GM19455 (cell line): ENCODE data around the gene KCTD18.

Experiments used
- ATAC-seq: cut with Tn5 transposase; IDR thresholded peaks from one replicate; pipeline ENCODE4 v1.9.1; 2021; ENCODE audit not compliant: unreplicated experiment

KCTD18 gene

GRCh38 chr2:200509612-200510433 is at the start of gene KCTD18:
Gene KCTD18 (minus strand): TSS chr2:200510068. CDS start chr2:200507016, 3,052 bp downstream.
- peak; percentile 99 for ATAC-seq

- ATAC-seq = no peak
Measured at GRCh38 chr2:200540793-200541192, 30.9 kb upstream of the KCTD18 start.

GRCh38 chr2:200538139-200538538 is 28.3 kb upstream of the KCTD18 start:
- no peak for ATAC-seq

- ATAC-seq = no peak
Measured at GRCh38 chr2:200534572-200534971, 24.7 kb upstream of the KCTD18 start.

DNA sequence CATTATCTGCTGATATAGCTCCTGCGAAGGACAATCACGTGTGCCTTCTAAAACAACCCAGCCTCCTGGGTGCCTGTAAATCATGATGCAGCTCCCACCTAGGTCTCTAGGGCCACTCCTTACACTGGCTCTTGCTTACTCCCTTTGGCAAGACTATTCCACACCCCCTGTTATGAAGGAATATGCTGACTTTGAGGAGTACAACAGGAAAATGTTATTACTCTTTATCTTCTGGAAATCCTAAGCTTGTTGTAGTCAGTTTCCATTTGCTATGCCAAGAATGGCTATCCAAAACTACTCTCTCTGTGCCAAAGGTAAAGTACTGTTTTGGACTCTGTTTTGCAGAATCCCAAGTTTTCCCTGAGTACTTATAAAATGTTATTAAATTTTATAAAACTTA is 23.9 kb upstream of the KCTD18 start:
- no peak for ATAC-seq

GRCh38 chr2:200528228-200528627 is 18.4 kb upstream of the KCTD18 start:
- no peak for ATAC-seq

DNA sequence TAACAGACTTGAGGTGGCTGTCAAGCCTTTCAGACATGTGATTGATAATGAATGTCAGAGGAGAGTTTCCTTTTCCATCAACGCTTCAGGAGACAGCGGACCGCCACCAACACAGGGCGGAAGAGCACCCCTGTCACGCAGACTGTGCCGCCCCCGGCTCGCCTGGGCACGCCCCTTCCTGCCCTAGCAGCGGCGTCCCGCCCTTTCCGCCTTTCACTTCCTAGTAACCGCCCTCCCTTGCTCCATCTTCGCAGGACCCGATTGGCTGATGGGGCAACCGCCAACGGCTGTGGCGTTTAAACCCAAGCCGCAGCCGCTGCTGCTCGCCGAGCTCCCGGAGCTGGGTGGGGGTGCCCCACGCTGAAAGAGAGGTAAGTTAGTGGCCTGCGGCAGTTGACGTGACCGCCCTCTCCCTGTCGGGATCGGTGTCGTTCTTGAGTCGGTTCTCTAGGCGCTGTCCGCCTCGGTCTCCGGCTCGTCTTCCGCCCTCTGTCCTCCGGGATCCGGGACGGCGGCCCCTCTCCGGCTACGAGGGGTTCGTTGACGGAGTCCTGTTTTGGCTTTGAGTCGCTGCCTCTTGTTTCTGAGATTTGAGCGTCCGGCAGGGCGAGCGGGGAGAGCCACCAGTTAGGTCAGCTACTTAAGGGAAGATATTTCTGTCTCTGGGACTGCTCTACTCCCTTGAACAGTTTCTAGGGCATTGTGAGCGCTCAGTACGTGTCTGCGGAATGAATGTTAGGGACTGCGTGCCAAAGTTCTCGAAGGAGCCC is 16.2 kb upstream of the KCTD18 start, which contains the start of gene SGO2:
Gene SGO2, plus strand, starts transcription at position 326 of the 770 bp plus-strand sequence. CDS start 6,769 bp downstream, outside the sequence.
- ATAC-seq = peak; percentile 100

- no peak for ATAC-seq
Measured at GRCh38 chr2:200525551-200525881, 15.6 kb upstream of the KCTD18 start.

DNA sequence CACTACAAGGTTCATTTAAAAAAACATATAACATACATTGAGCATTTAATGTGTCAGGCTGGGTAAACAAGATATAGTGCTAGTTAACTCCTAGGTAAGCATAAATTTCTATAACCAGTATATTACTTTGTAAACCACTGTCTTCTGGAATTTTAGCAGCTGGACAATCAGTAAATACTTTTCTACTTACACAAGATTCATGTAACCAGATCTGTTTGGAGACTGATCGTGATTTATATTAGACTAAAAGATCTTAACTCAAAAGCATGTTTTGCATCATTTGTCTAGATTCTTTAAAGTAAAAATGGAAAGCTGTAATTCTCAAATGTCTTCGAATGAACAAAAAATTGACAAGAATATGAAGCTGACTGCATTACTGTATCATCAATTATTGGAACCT is 15.2 kb upstream of the KCTD18 start:
- no peak for ATAC-seq

DNA sequence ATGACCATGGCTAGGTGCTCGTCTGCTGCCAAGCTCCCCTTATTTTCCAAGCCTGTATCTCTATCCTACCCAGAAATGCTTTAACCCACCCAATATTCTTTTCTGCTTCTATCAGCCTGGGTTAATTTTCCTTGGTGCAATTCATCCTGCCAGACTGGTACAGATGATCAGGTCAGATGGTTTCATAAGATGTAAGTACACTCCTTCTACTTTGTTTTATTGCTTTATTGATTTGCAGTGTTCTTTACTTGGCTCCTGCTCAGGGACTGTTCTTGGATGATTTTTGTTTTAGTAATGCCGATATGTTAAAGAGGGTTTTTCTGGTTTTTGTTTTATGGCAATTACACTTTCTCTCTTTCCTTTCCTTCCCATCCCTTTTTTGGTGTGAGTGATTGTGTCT is 13.7 kb upstream of the KCTD18 start:
- ATAC-seq = no peak

DNA sequence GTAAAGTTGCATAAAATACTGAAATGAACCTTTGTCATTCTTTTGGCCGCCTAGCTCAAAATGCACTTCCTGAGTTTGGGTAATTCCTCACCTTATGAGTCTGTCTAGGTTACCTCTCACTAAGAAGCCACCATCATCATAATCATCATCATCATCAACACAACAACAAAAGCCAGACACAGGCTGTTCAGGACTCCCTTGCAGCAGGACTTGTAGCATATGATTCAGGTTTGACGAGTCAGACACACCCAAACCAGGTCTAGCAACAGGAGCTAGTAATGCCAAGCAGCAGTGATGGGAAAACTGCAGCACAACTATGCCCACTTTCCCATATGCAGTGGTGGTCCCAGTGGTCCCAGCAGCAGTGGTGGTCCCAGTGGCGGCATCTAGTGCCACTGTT is 13.3 kb upstream of the KCTD18 start:
- ATAC-seq = no peak

DNA sequence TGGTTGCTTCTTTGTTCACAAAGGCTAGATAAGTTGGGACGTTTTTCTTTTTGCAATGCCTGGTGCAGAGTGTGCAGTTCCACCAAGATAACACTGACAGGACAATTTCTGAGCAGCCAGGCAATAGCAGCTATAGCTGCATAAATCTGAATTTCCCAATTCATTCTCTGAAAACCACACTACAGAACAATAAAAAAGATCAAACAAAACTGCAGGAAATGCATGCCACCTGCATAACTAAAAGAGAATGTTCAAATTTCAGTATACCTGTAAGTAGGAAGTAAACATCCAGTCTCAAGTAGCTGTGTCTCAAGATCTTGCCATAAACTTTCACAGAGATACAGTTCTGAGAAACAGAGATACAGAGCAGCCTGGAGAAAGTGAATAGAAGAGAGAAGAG is 5.3 kb upstream of the KCTD18 start:
- ATAC-seq = no peak

- no peak for ATAC-seq
Measured at GRCh38 chr2:200509235-200509611, 645 bp downstream of the KCTD18 start.

DNA sequence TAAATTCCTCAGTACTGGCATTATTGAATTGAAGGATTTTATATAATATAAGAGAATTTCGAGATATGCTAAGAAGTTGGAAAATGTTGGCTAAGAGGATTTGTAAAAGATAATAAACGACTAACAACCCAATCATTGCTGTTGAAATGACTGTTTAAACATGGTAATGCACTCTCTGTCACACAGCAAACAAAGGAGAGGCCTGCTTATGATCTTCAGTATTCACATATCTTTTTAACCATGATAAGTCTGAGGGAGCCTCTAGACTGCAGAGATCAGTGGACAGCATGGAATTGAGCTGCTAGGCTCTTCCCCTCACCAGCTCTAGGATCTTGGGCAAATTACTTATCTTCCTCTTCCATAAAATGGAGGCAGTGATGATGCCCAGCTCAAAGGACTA is 2.7 kb downstream of the KCTD18 start:
- ATAC-seq = no peak

GRCh38 chr2:200506679-200507078 is 3.2 kb downstream of the KCTD18 start:
- ATAC-seq = no peak

- ATAC-seq = no peak
Measured at GRCh38 chr2:200502196-200502595, 7.7 kb downstream of the KCTD18 start.

- no peak for ATAC-seq
Measured at GRCh38 chr2:200498402-200499162, 11.3 kb downstream of the KCTD18 start.

DNA sequence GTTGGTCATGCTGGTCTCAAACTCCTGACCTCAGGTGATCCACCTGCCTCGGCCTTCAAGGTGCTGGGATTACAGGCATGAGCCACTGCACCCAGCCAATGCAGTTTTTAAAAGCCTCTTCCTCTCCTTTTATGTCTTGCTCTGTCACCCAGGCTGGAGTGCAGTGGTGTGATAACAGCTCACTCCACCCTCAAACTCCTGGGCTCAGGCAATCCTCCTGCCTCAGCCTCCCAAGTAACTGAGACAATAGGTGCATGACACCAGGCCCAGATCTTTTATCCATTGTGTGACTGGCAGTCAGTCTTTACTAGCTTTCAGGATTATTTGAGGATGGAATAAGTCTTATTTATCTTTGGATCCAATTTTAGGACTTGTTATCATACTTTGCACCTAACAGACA is 13.2 kb downstream of the KCTD18 start:
- ATAC-seq = no peak

DNA sequence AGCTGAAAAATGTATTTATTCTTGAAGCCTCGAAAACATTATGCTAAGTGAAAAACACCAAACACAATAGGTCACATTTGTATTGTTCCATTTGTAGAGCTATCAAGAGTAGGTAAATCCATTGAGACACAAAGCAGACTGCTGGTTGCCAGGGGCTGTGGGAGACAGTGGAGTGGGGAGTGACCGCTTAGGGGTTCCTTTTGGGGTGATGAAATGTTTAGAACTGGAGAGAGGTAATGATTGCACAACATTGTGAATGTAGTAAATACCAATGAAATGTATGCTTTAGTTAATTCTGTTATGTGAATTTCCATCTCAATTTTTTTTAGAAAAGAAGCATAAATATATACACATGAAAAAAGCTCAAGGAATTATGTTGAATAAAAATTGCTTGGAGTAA is 15.8 kb downstream of the KCTD18 start:
- ATAC-seq = no peak

DNA sequence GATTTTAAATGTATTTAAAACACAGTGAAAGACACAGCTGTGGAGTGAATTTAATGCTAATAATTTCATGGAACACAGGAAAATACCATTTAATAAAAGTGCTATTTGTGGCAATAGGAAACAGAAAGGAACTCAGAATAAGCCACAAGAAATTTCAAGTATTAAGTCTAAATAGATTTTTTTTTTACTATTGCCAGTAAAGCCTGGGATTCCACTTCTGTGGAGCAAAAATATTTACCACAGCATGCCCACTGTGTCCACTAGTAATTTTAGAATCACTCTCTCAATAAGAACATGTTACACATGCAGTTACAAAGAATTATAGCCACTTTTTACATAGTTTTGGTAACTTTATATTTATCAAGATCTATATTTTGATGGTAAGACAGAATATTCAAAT is 17.2 kb downstream of the KCTD18 start:
- no peak for ATAC-seq

DNA sequence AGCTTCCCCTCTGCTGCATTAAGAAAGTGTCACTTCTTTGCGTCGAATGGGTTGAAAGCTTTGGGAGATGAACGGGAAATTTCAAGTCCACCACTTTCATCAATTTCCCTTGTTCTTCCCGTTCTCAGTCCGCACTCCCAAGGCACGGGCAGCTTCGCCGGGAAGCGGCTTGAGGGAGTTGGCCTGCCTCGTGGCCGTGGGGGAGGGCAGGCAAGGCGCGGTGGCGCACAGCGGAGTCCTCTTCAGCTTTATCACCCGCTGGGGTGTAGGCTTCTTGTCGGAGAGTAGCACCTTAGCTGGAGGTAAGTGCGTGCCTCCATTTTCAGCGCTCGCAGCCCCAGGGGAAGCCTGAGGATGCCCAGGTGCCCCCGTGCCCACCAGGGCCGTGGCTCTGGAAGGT is 19.9 kb downstream of the KCTD18 start:
- ATAC-seq = no peak

DNA sequence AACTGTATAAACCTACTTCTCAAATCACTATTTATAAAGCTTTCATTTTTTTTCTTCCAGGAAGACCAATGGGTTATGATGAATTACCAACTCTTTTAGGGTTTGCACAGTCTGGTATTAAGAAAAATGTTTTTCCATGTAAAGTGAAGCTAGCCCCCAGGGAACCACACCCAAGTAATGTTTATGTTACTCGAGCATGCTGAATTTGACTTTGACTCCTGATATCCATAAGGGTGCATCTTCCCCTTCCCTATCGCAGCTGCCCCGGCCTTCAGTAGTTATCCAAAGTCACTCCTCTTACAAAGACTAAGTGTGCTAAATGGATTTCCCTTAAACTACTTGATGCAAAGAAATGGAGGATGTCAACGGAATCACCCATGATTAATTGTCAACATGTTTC is 21.7 kb downstream of the KCTD18 start:
- ATAC-seq = no peak
